Pancreas (tissue), 10 donors: ENCODE results near the gene ZCCHC2. TPM values are rescaled to one million over a fixed set of nuclear protein-coding genes. Genes with fewer than 3 reads are reported as not detected.

Source experiments
- ATAC-seq, 4 donors: fragments of 200-7000 bp; cut with Tn5 transposase; one replicate each; pipeline versions ENCODE4 v1.8.0 to v1.9.1; 2020; ENCODE audit warnings: mild to moderate bottlenecking in 4 of 4, moderate library complexity in 4 of 4
- DNase-seq, 6 donors: peaks; one replicate each; pipeline ENCODE4 v3.0.0-alpha.2; 2020
- FAIRE-seq: peaks from 2 replicates; lab custom pipeline; 2012; peaks lifted over from hg19 to GRCh38; lab: Jason Lieb, UNC
- H3K27ac ChIP-seq, 4 donors: fragments of 200-600 bp; sonication (generic); 1 replicate in 3 of 4; 2 replicates in 1 of 4; pipeline versions ENCODE4 v1.5.0 to v1.8.0; 2020
- H3K27me3 ChIP-seq, 4 donors: fragments of 200-600 bp; one replicate each; pipeline ENCODE4 v1.8.0; 2021
- H3K36me3 ChIP-seq, 3 donors: fragments of 200-600 bp; sonication (generic) in 1 of 3; one replicate each; pipeline versions ENCODE4 v1.5.0 to v1.8.0; 2020 to 2021
- H3K4me1 ChIP-seq, 3 donors: fragments of 200-600 bp; one replicate each; pipeline ENCODE4 v1.8.0; 2021
- H3K4me3 ChIP-seq, 4 donors: fragments of 200-600 bp; sonication (generic) in 2 of 4; one replicate each; pipeline versions ENCODE4 v1.5.0 to v1.8.0; 2020 to 2021
- H3K9me3 ChIP-seq, 4 donors: fragments of 200-600 bp; one replicate each; pipeline ENCODE4 v1.8.0; 2021
- CTCF ChIP-seq, 4 donors: fragments of 200-600 bp; sonication (generic) in 3 of 4; IDR thresholded peaks; one replicate each; pipeline versions ENCODE4 v1.5.0 to v1.8.0; 2021; ENCODE audit warnings: antibody characterized with exemption in 4 of 4
- WGBS, 2 donors: extraction: QIAGEN DNeasy Blood & Tissue Kit; methylation state at CpG; one replicate each; pipeline ENCODE4 v1.1.7; 2013; 5-methylcytosine and 5-hydroxymethylcytosine counted together
- intact Hi-C, 3 donors: fragments of 100-400 bp; cut with DNase I; formaldehyde crosslinking; loops; one replicate each; pipeline versions ENCODE4 v1.11.1 to v1.14.2; 2022
- polyA plus RNA-seq, 2 donors: library from polyadenylated mRNA; stranded (reverse); fragments of 200-250 nt; gene quantifications; one replicate each; pipeline ENCODE4 v1.2.3, GENCODE V29; 2013
- total RNA-seq, 6 donors: library from RNA; stranded (reverse); fragmentation: NEBNext Ultra II Directional in 4 of 6; extraction: Animal tissue kit (Norgen Biotek cat#: 25700) in 4 of 6; gene quantifications; one replicate each; pipeline versions ENCODE4 v1.2.1 to v1.2.4, GENCODE V29; 2021 to 2023
- donor health status: healthy with polysubstance abuse.
- donor health status: DM: no; HTN: no; CAD: no; lungs with moderate emphysema.
- donor health status: DM: no; HTN: no; CAD: no.
- donor health status: control.
- donor health status: control.
- donor health status: Bipolar disorder and iron deficiency.
- donor health status: DM: yes; HTN: yes; CAD: no.
- donor health status: DM: no; HTN: no; CAD: no.
- donor health status: DM: no; HTN: no; CAD: no.
- donor health status: DM: yes; HTN: yes; CAD: no.

The ZCCHC2 gene
- total and polyA plus RNA-seq, 8 donors: 4.1 to 14.2 (median 7.8) TPM

- WGBS, 2 donors: 29 to 41% methylated on average over 1 of the region's 1 CpG
Observed at GRCh38 chr18:62516242-62516641, 6.6 kb upstream of the ZCCHC2 start.

GRCh38 chr18:62518460-62519375 is 4.1 kb upstream of the ZCCHC2 start:
- Histone ChIP-seq H3K27me3 (no peaks in the 10 kb centered on the region), H3K36me3 (no peaks in the 10 kb centered on the region), H3K4me1 (peaks cover 7 to 18% (median 16%) of the 10 kb centered on the region in 3 donors), H3K9me3 (no peaks in the 10 kb centered on the region), H3K4me3 (no peak overlapping the region), H3K27ac (no peak overlapping the region)
- no peak for DNase-seq
- FAIRE-seq: no peak
- WGBS, 2 donors: 86 to 87% methylated on average over 9 of the region's 9 CpGs
- ATAC-seq: no peak
- intact Hi-C loops: no loop called here
- TF ChIP-seq CTCF (IDR thresholded peaks at IDR 0.05): no peak

More at GRCh38 chr18:62516242-62516641, 6.6 kb upstream of the ZCCHC2 start:
- Histone ChIP-seq H3K9me3 (no peaks in the 10 kb centered on the region), H3K27ac (peak overlapping the region in 2 of 4 donors; percentile 29 to 31), H3K27me3 (no peaks in the 10 kb centered on the region), H3K4me3 (no peak overlapping the region), H3K36me3 (no peaks in the 10 kb centered on the region), H3K4me1 (peaks cover 5 to 13% (median 11%) of the 10 kb centered on the region in 3 donors)
- intact Hi-C loops: no loop called here
- DNase-seq (no peak), ATAC-seq (peak in 1 of 4 donors; percentile 16), FAIRE-seq (no peak)
- TF ChIP-seq CTCF (IDR thresholded peaks at IDR 0.05): no peak

GRCh38 chr18:62519684-62520083 is 3.1 kb upstream of the ZCCHC2 start:
- Histone ChIP-seq H3K9me3 (no peaks in the 10 kb centered on the region), H3K27me3 (no peaks in the 10 kb centered on the region), H3K4me1 (peaks cover 7 to 18% (median 16%) of the 10 kb centered on the region in 3 donors), H3K4me3 (no peak overlapping the region), H3K36me3 (no peaks in the 10 kb centered on the region), H3K27ac (no peak overlapping the region)
- 51 to 74% methylated on average over 1 of the region's 1 CpG for WGBS, 2 donors
- intact Hi-C loops: no loop called here
- no peak for TF ChIP-seq CTCF (IDR thresholded peaks at IDR 0.05)
- FAIRE-seq: no peak
- DNase-seq: no peak
- no peak for ATAC-seq

GRCh38 chr18:62521082-62521481 is 1.7 kb upstream of the ZCCHC2 start:
- H3K4me3 ChIP-seq: peak overlapping the region in 2 of 4 donors; percentile 90 to 98
- no peak for ATAC-seq
- no peaks in the 10 kb centered on the region for H3K27me3 ChIP-seq
- no peaks in the 10 kb centered on the region for H3K9me3 ChIP-seq
- intact Hi-C loops: no loop called here
- WGBS, 2 donors: 37 to 46% methylated on average over 4 of the region's 4 CpGs
- no peak overlapping the region for H3K27ac ChIP-seq
- peaks cover 15 to 19% (median 16%) of the 10 kb centered on the region in 3 donors for H3K4me1 ChIP-seq
- no peaks in the 10 kb centered on the region for H3K36me3 ChIP-seq
- no peak for TF ChIP-seq CTCF (IDR thresholded peaks at IDR 0.05)
- DNase-seq: no peak
- no peak for FAIRE-seq

- peaks cover 15 to 19% (median 16%) of the 10 kb centered on the region in 3 donors for H3K4me1 ChIP-seq
- no peaks in the 10 kb centered on the region for H3K36me3 ChIP-seq
- no peaks in the 10 kb centered on the region for H3K9me3 ChIP-seq
- no peaks in the 10 kb centered on the region for H3K27me3 ChIP-seq
- ATAC-seq (no peak), DNase-seq (no peak), FAIRE-seq (no peak)
- 15 to 21% methylated on average over 2 of the region's 2 CpGs for WGBS, 2 donors
- H3K27ac ChIP-seq: no peak overlapping the region
- peak overlapping the region; percentile 73 to 98 (median 90) for H3K4me3 ChIP-seq
- intact Hi-C loops: no loop called here
- TF ChIP-seq CTCF (IDR thresholded peaks at IDR 0.05): no peak
Observed at GRCh38 chr18:62521593-62521992, 1.2 kb upstream of the ZCCHC2 start.
